ENCODE measurements around the gene MPP4. TPM values are rescaled to one million over a fixed set of nuclear protein-coding genes. Genes with fewer than 3 reads are reported as not detected.

The MPP4 gene
- total RNA-seq, 1 experiment from 2014 or later: not detected

- no peak for TF ChIP-seq ZSCAN18 (CRISPR knock-in tag; IDR thresholded peaks at IDR 0.05)
Observed at GRCh38 chr2:201707753-201708152, 9.3 kb upstream of the MPP4 start (continued).

GRCh38 chr2:201707142-201707541, 8.7 kb upstream of the MPP4 start:
- no peak overlapping the region for H3K4me3 Mint-ChIP-seq
- H3K36me3 Mint-ChIP-seq: peaks cover 36% of the 10 kb centered on the region
- POLR2A ChIA-PET: no interaction called here
- ATAC-seq (no peak), DNase-seq (ENCODE audit: low spot score) (no peak)
- H3K9me3 Mint-ChIP-seq: no peaks in the 10 kb centered on the region
- no peak overlapping the region for H3K27ac Mint-ChIP-seq
- no peaks in the 10 kb centered on the region for H3K27me3 Mint-ChIP-seq (ENCODE audit: low read depth)
- CTCF ChIA-PET: no interaction called here
- H3K4me1 Mint-ChIP-seq: no peaks in the 10 kb centered on the region
- no peak for TF ChIP-seq NFATC4 (CRISPR knock-in tag; IDR thresholded peaks at IDR 0.05)
- no peak for TF ChIP-seq ZNF396 (CRISPR knock-in tag; IDR thresholded peaks at IDR 0.05; ENCODE audit: borderline replicate concordance)
- no peak for TF ChIP-seq ZNF219 (CRISPR knock-in tag; IDR thresholded peaks at IDR 0.05; ENCODE audit: borderline replicate concordance)
- TF ChIP-seq ZMAT4 (CRISPR knock-in tag; IDR thresholded peaks at IDR 0.05): no peak
- TF ChIP-seq CTCF (IDR thresholded peaks at IDR 0.05): no peak
- no peak for TF ChIP-seq ZNF425 (CRISPR knock-in tag; conservative IDR thresholded peaks at IDR 0.05)
- TF ChIP-seq ZNF532 (CRISPR knock-in tag; IDR thresholded peaks at IDR 0.05; ENCODE audit: borderline replicate concordance): no peak
- TF ChIP-seq RELA (CRISPR knock-in tag; IDR thresholded peaks at IDR 0.05; ENCODE audit: borderline replicate concordance): no peak
- TF ChIP-seq SMAD4 (CRISPR knock-in tag; IDR thresholded peaks at IDR 0.05): no peak
- TF ChIP-seq ZNF121 (CRISPR knock-in tag; IDR thresholded peaks at IDR 0.05): no peak
- TF ChIP-seq ZNF416 (CRISPR knock-in tag; IDR thresholded peaks at IDR 0.05): no peak
- no peak for TF ChIP-seq USF1 (CRISPR knock-in tag; IDR thresholded peaks at IDR 0.05)

- Mint-ChIP-seq H3K9me3 (no peaks in the 10 kb centered on the region), H3K27ac (no peak overlapping the region), H3K36me3 (peaks cover 32% of the 10 kb centered on the region), H3K4me1 (peaks cover 25% of the 10 kb centered on the region), H3K4me3 (no peak overlapping the region), H3K27me3 (ENCODE audit: low read depth) (no peaks in the 10 kb centered on the region)
- ChIA-PET POLR2A (no interaction called here), CTCF (no interaction called here)
- ATAC-seq: no peak
- DNase-seq (ENCODE audit: low spot score): no peak
- TF ChIP-seq ZNF396 (CRISPR knock-in tag; IDR thresholded peaks at IDR 0.05; ENCODE audit: borderline replicate concordance): no peak
- no peak for TF ChIP-seq TEAD4 (CRISPR knock-in tag; IDR thresholded peaks at IDR 0.05)
- no peak for TF ChIP-seq ZBTB21 (CRISPR knock-in tag; IDR thresholded peaks at IDR 0.05; ENCODE audit: borderline replicate concordance)
- no peak for TF ChIP-seq NR1H2 (CRISPR knock-in tag; IDR thresholded peaks at IDR 0.05)
- TF ChIP-seq ZNF232 (CRISPR knock-in tag; IDR thresholded peaks at IDR 0.05): no peak
- no peak for TF ChIP-seq SP1 (CRISPR knock-in tag; conservative IDR thresholded peaks at IDR 0.05)
- TF ChIP-seq ZNF219 (CRISPR knock-in tag; IDR thresholded peaks at IDR 0.05; ENCODE audit: borderline replicate concordance): no peak
- no peak for TF ChIP-seq RORB (CRISPR knock-in tag; IDR thresholded peaks at IDR 0.05)
- TF ChIP-seq NFATC4 (CRISPR knock-in tag; IDR thresholded peaks at IDR 0.05): no peak
- TF ChIP-seq ZBTB43 (CRISPR knock-in tag; IDR thresholded peaks at IDR 0.05): no peak
- no peak for TF ChIP-seq FOXK1 (CRISPR knock-in tag; IDR thresholded peaks at IDR 0.05)
- TF ChIP-seq SMAD3 (CRISPR knock-in tag; IDR thresholded peaks at IDR 0.05; ENCODE audit: borderline replicate concordance): no peak
Observed at GRCh38 chr2:201704536-201704935, 6.1 kb upstream of the MPP4 start.

Measured in WTC11 (cell line).